Activated T-cell treated with anti-CD3 and anti-CD28 coated beads, Interleukin-2, amount 50 U/mL, for 1 hour (primary cell): ENCODE measurements around the gene MTA3.
A peak's percentile ranks its signal among the peaks of the same experiment; 100 is the strongest.
"Not testable (repeated sequence)": the region's sequence is repeated elsewhere in the genome, so short reads cannot be mapped to it uniquely, and the experiment has no call there.

Experiments
- DNase-seq: peaks from one replicate; pipeline ENCODE4 v3.0.0-alpha.2; 2020

The MTA3 gene

GRCh38 chr2:42568401-42569115 is at the start of gene MTA3:
TSS of gene MTA3 (plus strand) at chr2:42568632. CDS start at chr2:42568746, 114 bp downstream.
- peak; percentile 74 for DNase-seq

GRCh38 chr2:42519624-42520023 is 48.8 kb upstream of the MTA3 start:
- no peak for DNase-seq

GRCh38 chr2:42522035-42522434 is 46.4 kb upstream of the MTA3 start:
- DNase-seq, result no peak

GRCh38 chr2:42523341-42523740 is 45.1 kb upstream of the MTA3 start:
- DNase-seq, result peak; percentile 21

GRCh38 chr2:42532397-42532796 is 36.0 kb upstream of the MTA3 start:
- DNase-seq, result no peak

- DNase-seq, result no peak
Measured at GRCh38 chr2:42537493-42537892, 30.9 kb upstream of the MTA3 start.

GRCh38 chr2:42542871-42543270 is 25.6 kb upstream of the MTA3 start:
- no peak for DNase-seq

GRCh38 chr2:42545023-42545721 is 23.3 kb upstream of the MTA3 start:
- DNase-seq, result no peak

- DNase-seq, result no peak
Measured at GRCh38 chr2:42545841-42546390, 22.5 kb upstream of the MTA3 start.

- DNase-seq, result no peak
Measured at GRCh38 chr2:42547014-42547413, 21.4 kb upstream of the MTA3 start.

- no peak for DNase-seq
Measured at GRCh38 chr2:42547446-42548295, 20.8 kb upstream of the MTA3 start.

- DNase-seq, result no peak
Measured at GRCh38 chr2:42550870-42551269, 17.6 kb upstream of the MTA3 start.

- DNase-seq, result no peak
Measured at GRCh38 chr2:42554392-42554791, 14.0 kb upstream of the MTA3 start.

- no peak for DNase-seq
Measured at GRCh38 chr2:42556315-42556890, 12.0 kb upstream of the MTA3 start.

GRCh38 chr2:42557306-42557705 is 11.1 kb upstream of the MTA3 start:
- DNase-seq, result no peak

GRCh38 chr2:42558827-42559226 is 9.6 kb upstream of the MTA3 start:
- no peak for DNase-seq

- DNase-seq, result not testable (repeated sequence)
Measured at GRCh38 chr2:42560133-42560532, 8.3 kb upstream of the MTA3 start.

GRCh38 chr2:42560899-42561298 is 7.5 kb upstream of the MTA3 start:
- DNase-seq, result no peak

- no peak for DNase-seq
Measured at GRCh38 chr2:42562474-42563144, 5.8 kb upstream of the MTA3 start.

- DNase-seq, result no peak
Measured at GRCh38 chr2:42566025-42566424, 2.4 kb upstream of the MTA3 start.

GRCh38 chr2:42566837-42567321 is 1.6 kb upstream of the MTA3 start:
- no peak for DNase-seq

- DNase-seq, result no peak
Measured at GRCh38 chr2:42567364-42567763, 1.1 kb upstream of the MTA3 start.
